Testis (tissue), 3 donors: ENCODE results near the gene SORT1. TPM values are rescaled to one million over a fixed set of nuclear protein-coding genes. Genes with fewer than 3 reads are reported as not detected.

Experiments
- DNase-seq: peaks from one replicate; pipeline ENCODE4 v3.0.0-alpha.2; 2019
- H3K27ac ChIP-seq, 2 donors: fragments of 200-600 bp; sonication (generic); one replicate each; pipeline ENCODE4 v1.5.1; 2019
- H3K27me3 ChIP-seq: fragments of 200-600 bp; sonication (generic); one replicate; pipeline ENCODE4 v1.5.1; 2019
- H3K36me3 ChIP-seq: fragments of 200-600 bp; sonication (generic); one replicate; pipeline ENCODE4 v1.5.1; 2017; ENCODE audit warnings: low read depth; ENCODE audit errors: missing control alignments
- H3K4me1 ChIP-seq: fragments of 200-600 bp; sonication (generic); one replicate; pipeline ENCODE4 v1.5.1; 2019
- H3K4me3 ChIP-seq, 2 donors: fragments of 200-600 bp; sonication (generic); one replicate each; pipeline ENCODE4 v1.5.1; 2017 to 2019
- H3K9me3 ChIP-seq: fragments of 200-600 bp; sonication (generic); one replicate; pipeline ENCODE4 v1.5.1; 2017
- CTCF ChIP-seq, 3 experiments: fragments of 450-650 bp in 2 of 3; fragments of 200-600 bp in 1 of 3; sonication (generic) in 1 of 3; IDR thresholded peaks; one replicate each; pipeline ENCODE4 v1.5.1; 2016 to 2019; ENCODE audit warnings: antibody characterized with exemption in 3 of 3, mild to moderate bottlenecking in 2 of 3, moderate library complexity in 1 of 3
- POLR2A ChIP-seq: fragments of 450-650 bp; IDR thresholded peaks from one replicate; pipeline ENCODE4 v1.6.1; 2017; ENCODE audit warnings: antibody characterized with exemption, mild to moderate bottlenecking, moderate library complexity
- WGBS, 2 donors: methylation state at CpG; one replicate each; pipeline ENCODE4 v1.1.5; 2018; 5-methylcytosine and 5-hydroxymethylcytosine counted together
- intact Hi-C: fragments of 100-400 bp; cut with DNase I; formaldehyde crosslinking; loops from one replicate; pipeline ENCODE4 v1.15.1; 2023; ENCODE audit warnings: low total_unique reads
- polyA plus RNA-seq: library from polyadenylated mRNA; stranded (reverse); fragments of 350-450 nt; fragmentation: Illumina TruSeq; extraction: RNeasy Lipid Tissue Mini Kit (QIAGEN cat#74804); gene quantifications from one replicate; pipeline ENCODE4 v1.2.3, GENCODE V29; 2014; ENCODE audit warnings: low read depth, low replicate concordance; ENCODE audit not compliant: insufficient read depth
- total RNA-seq, 2 donors: library from RNA; depleted of rRNA; stranded (reverse); fragments of >200 nt; gene quantifications; one replicate each; pipeline ENCODE4 v1.2.3, GENCODE V29; 2016

Gene SORT1
- total and polyA plus RNA-seq, 3 donors from 2014 or later = 110 to 212 (median 174) TPM

- Histone ChIP-seq H3K27me3 (no peaks in the 10 kb centered on the region), H3K4me3 (no peak overlapping the region), H3K4me1 (peaks cover 64% of the 10 kb centered on the region), H3K36me3 (no peaks in the 10 kb centered on the region), H3K27ac (peak overlapping the region; percentile 82 to 85), H3K9me3 (no peaks in the 10 kb centered on the region)
- intact Hi-C loops = loop anchor here (5.0 kb wide), 1 partner anchor 112 kb away; the partner anchor contains the start of gene PSRC1
- 43 to 56% methylated on average over 5 of the region's 5 CpGs for WGBS, 2 donors
- no peak for DNase-seq
- no peak for TF ChIP-seq CTCF (IDR thresholded peaks at IDR 0.05)
Measured at GRCh38 chr1:109394591-109395281, 3.0 kb downstream of the SORT1 start.

DNA sequence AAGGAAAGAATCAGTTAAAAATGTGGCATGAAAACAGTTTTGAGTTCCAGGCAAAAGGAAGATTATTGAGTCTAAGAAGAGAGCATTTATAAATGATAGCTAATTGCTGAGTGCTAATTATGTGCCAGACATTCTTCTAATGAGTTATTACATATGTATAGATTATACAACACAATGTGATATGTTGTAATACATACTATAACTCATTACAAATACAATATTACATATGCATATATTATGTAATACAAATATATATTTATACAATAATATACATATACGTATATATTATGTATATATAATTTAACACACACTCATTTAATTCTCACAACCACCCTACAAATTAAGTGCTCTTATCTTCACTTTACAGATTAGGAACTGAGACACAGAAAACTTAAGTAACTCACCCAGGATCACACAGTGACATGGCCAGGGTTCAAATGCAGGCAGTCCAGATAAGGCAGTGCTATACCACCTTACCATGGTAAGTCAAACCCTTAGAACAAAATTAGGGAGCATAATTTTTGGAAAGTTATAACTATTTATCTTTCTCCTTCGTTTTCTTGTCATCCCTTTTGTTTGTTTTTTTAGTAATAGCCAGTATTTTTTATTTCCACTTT is 4.0 kb downstream of the SORT1 start:
- Histone ChIP-seq H3K27me3 (no peaks in the 10 kb centered on the region), H3K4me3 (no peak overlapping the region)
- intact Hi-C loops = no loop called here

DNA sequence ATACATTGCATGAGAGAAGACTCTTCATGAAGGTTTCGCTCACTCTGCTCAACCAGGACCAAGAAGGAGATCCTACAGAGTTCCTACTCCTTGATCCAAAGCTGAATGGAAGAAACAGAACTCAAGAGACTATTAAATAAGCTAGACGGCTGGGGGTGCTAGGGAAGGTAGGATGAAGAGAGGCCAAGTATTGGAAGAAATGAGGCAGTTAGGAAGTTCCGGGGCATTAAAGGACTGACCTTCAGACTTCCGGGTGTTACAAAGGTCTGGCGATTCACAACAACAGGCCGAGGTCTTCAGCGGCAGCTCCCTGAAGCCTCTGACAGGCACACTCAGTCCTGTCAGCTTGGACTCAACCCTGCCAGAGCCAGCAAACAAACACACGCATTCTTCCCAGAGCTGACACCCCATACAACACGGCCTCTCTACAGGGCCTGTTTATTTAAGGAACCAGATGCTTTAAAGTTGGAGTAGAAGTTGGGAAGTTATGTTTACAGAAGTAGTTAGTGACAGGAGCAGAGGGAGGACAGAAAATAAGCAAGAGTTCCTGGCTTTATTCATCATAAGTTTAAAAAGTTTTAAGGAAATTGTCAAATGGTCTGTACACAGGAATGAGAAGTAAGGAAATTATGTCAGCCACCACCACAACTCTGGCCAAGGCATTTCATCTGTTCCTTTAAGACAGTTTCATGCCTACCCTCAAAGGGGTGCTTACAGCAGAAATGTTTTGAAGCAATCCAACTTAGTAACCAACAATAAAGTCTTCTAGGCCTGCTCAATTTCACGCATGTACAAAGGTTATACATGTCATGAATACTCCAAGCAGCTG is 4.7 kb downstream of the SORT1 start:
- 32 to 39% methylated on average over 10 of the region's 10 CpGs for WGBS, 2 donors
- H3K36me3 ChIP-seq = no peaks in the 10 kb centered on the region
- peak overlapping the region; percentile 82 to 85 for H3K27ac ChIP-seq
- H3K4me1 ChIP-seq = peaks cover 67% of the 10 kb centered on the region
- no peaks in the 10 kb centered on the region for H3K9me3 ChIP-seq
- peak; percentile 75 for DNase-seq
- no peak for TF ChIP-seq CTCF (IDR thresholded peaks at IDR 0.05)
- H3K27me3 ChIP-seq = no peaks in the 10 kb centered on the region
- H3K4me3 ChIP-seq = peak overlapping the region in 1 of 2 donors; percentile 10
- intact Hi-C loops = no loop called here

More for the DNA sequence above, 4.0 kb downstream of the SORT1 start:
- DNase-seq = no peak
- H3K9me3 ChIP-seq = no peaks in the 10 kb centered on the region
- peak overlapping the region; percentile 82 to 85 for H3K27ac ChIP-seq
- H3K36me3 ChIP-seq = no peaks in the 10 kb centered on the region
- no peak for TF ChIP-seq POLR2A
- TF ChIP-seq CTCF (IDR thresholded peaks at IDR 0.05) = no peak
- peaks cover 72% of the 10 kb centered on the region for H3K4me1 ChIP-seq
- WGBS, 2 donors = 41 to 51% methylated on average over 2 of the region's 2 CpGs

DNA sequence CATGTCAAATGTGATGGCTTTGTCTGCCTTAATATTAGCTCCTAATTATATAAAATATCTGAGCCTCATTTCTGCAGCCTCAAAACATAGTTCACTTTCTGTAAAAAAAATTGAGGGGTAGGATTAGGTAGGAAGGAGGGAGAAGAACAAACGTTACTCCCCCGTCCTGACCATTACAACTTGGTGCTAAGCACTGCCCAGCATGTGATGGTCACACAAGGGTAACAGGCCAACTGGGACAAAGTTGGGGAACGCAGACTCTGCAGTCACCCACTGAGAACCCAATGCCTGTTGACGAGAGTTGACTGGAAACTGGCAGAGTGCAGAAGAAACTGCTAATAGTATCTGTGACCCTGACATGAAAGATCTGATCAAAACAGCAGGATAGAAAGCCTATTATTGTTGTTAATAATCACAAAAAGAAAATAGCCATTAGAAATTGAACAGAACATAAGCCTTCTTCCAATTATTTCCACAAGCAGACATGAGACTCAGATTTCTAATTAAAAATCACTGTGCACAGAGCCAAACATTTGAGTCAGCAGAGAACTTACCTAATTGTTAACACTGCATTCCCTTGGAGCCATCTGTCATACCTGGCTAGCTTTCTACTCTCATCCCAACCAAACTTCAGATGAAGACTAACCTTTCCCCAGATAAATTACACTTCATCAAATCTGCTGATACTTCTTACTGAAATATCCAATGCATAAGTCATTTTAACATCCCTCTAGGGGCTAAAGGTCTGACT is 5.5 kb downstream of the SORT1 start:
- 39 to 44% methylated on average over 4 of the region's 4 CpGs for WGBS, 2 donors
- peak overlapping the region in 1 of 2 donors; percentile 10 for H3K4me3 ChIP-seq
- intact Hi-C loops = no loop called here

More for the DNA sequence above, 5.5 kb downstream of the SORT1 start:
- Histone ChIP-seq H3K36me3 (no peaks in the 10 kb centered on the region), H3K27me3 (no peaks in the 10 kb centered on the region), H3K4me1 (peaks cover 66% of the 10 kb centered on the region), H3K9me3 (no peaks in the 10 kb centered on the region), H3K27ac (peak overlapping the region; percentile 82 to 85)
- TF ChIP-seq POLR2A = no peak
- no peak for TF ChIP-seq CTCF (IDR thresholded peaks at IDR 0.05)
- DNase-seq = peak; percentile 28
